ENCODE measurements around the gene HLF. TPM values are rescaled to one million over a fixed set of nuclear protein-coding genes. Genes with fewer than 3 reads are reported as not detected.
"Not testable (repeated sequence)": the region's sequence is repeated elsewhere in the genome, so short reads cannot be mapped to it uniquely, and the experiment has no call there.

HLF gene
- total RNA-seq, 1 donor from 2014 or later, result 33.7 TPM

- no peak for DNase-seq (ENCODE audit: low spot score)
These were observed 62.7 kb downstream of the HLF start for GRCh38 chr17:55327225-55328088.

- not testable (repeated sequence) for DNase-seq (ENCODE audit: low spot score)
These were observed 63.8 kb downstream of the HLF start for GRCh38 chr17:55328514-55328913.

GRCh38 chr17:55330344-55330933 lies 65.7 kb downstream of the HLF start:
- DNase-seq (ENCODE audit: low spot score), result no peak

- no peak for DNase-seq (ENCODE audit: low spot score)
These were observed 67.7 kb downstream of the HLF start for GRCh38 chr17:55332296-55333041.

GRCh38 chr17:55334285-55334684 lies 69.5 kb downstream of the HLF start:
- DNase-seq (ENCODE audit: low spot score), result no peak

- no peak for DNase-seq (ENCODE audit: low spot score)
These were observed 70.3 kb downstream of the HLF start for GRCh38 chr17:55334881-55335540.

- DNase-seq (ENCODE audit: low spot score), result no peak
These were observed 70.9 kb downstream of the HLF start for GRCh38 chr17:55335625-55336024.

GRCh38 chr17:55336426-55336825 lies 71.7 kb downstream of the HLF start:
- DNase-seq (ENCODE audit: low spot score), result no peak

- no peak for DNase-seq (ENCODE audit: low spot score)
These were observed 75.4 kb downstream of the HLF start for GRCh38 chr17:55340176-55340575.

GRCh38 chr17:55340686-55341085 lies 75.9 kb downstream of the HLF start:
- DNase-seq (ENCODE audit: low spot score), result no peak

GRCh38 chr17:55341432-55341831 lies 76.7 kb downstream of the HLF start:
- DNase-seq (ENCODE audit: low spot score), result no peak

GRCh38 chr17:55342800-55343585 lies 78.2 kb downstream of the HLF start:
- DNase-seq (ENCODE audit: low spot score), result no peak

- DNase-seq (ENCODE audit: low spot score), result no peak
These were observed 79.2 kb downstream of the HLF start for GRCh38 chr17:55343900-55344513.

- no peak for DNase-seq (ENCODE audit: low spot score)
These were observed 79.8 kb downstream of the HLF start for GRCh38 chr17:55344514-55344997.

- no peak for DNase-seq (ENCODE audit: low spot score)
These were observed 80.4 kb downstream of the HLF start for GRCh38 chr17:55345132-55345531.

GRCh38 chr17:55346658-55347057 lies 81.9 kb downstream of the HLF start:
- no peak for DNase-seq (ENCODE audit: low spot score)

- no peak for DNase-seq (ENCODE audit: low spot score)
These were observed 82.6 kb downstream of the HLF start for GRCh38 chr17:55347341-55347740.

GRCh38 chr17:55348749-55349354 lies 84.1 kb downstream of the HLF start:
- peak; percentile 78 for DNase-seq (ENCODE audit: low spot score)

GRCh38 chr17:55350825-55351205 lies 86.1 kb downstream of the HLF start:
- DNase-seq (ENCODE audit: low spot score), result no peak

GRCh38 chr17:55351226-55351625 lies 86.5 kb downstream of the HLF start:
- no peak for DNase-seq (ENCODE audit: low spot score)

All from umbilical cord (tissue), 2 donors.